NOMO-1 treated with DMSO at 0.1 percent for 48 hours (cell line): ENCODE data around the gene SCN4A.

ENCODE experiments used
- DNase-seq: peaks from one replicate; lab custom pipeline; 2025; ENCODE audit not compliant: unreplicated experiment; lab: John Stamatoyannopoulos, UW

Gene SCN4A

DNA sequence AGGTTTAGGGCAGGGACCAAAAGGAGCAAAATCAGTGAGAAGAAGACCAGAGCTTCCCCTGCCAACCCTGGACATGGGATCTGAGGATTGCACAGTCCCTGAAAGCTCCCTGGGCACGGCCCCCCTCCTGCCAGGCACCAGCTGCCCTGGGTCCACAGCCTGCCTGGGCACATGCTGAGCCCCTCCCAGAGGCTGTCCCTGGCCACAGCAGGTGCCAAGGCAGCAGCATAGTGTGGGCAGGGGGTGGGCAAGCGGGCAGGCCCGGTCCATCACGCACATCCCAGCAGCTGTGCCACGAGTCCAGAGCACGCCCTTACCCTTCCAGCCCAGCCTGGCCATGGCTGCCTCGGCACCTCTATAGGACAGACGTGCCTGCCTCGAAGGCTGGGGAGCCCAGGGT is 12.7 kb downstream of the SCN4A start:
- DNase-seq: no peak

DNA sequence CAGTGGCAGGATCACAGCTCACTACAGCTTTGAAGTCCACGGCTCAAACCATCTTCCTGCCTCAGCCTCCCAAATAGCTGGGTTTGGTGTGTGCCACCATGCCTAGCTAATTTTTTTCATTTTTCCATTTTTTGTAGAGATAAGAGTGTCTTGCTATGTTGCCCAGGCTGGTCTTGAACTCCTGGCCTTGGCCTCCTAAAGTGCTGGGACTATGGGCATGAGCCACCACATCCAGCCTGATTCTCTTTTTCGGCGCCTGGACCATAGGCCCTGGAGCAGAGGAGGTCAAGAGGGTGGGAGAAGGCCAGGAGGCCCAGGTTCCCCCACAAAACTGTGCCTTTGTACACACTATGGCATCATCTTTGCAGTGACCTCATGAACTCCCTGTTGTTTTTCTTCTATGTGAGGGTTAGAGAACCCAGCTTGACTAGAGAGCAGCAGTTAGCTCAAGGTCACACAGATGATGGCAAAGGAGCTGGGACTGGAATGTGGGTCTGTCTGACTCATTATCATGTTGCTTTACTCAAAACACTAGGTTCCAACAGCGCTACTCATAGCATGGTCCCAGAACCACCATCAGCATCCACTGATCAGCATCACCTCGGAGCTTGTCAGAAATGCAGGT is 16.3 kb downstream of the SCN4A start:
- no peak for DNase-seq

DNA sequence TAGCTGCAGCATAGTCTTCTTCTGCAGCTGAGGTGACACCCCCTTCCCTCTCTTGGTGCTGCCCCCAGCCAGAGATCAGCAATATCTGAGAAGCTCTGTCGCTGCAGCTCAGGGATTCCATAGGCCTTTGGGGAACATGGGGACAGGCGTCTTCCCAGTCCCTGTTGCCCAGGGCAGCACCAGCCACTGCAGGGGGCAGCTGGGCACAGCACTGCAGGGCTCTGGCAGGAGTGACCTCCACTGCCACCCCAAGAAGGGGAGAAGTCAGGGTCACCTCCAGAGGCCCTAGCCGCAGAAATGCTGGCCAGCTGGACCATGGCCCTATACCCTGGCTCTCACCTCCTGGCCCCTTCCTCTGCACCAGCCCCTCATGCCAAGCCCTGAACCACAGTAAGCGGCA is 16.9 kb downstream of the SCN4A start:
- no peak for DNase-seq

DNA sequence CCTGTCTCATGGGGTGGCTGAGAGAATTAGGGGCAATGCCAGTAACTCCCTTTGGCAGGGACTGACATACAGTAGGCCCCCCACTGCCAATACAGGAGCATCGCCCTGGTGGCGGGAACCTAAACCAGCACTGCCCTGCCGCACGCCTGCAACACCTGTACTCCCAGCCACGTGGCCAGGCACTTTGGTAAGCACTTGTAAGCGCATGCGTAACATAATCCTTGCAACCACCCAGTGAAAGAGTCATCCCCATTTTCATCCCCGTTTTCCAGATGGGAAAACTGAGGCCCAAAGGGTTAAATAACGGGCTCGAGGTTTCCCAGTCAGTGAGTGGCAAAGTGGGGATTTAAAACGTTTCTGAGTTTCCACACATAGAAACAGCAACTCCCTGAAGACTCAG is 17.5 kb downstream of the SCN4A start:
- DNase-seq: no peak

DNA sequence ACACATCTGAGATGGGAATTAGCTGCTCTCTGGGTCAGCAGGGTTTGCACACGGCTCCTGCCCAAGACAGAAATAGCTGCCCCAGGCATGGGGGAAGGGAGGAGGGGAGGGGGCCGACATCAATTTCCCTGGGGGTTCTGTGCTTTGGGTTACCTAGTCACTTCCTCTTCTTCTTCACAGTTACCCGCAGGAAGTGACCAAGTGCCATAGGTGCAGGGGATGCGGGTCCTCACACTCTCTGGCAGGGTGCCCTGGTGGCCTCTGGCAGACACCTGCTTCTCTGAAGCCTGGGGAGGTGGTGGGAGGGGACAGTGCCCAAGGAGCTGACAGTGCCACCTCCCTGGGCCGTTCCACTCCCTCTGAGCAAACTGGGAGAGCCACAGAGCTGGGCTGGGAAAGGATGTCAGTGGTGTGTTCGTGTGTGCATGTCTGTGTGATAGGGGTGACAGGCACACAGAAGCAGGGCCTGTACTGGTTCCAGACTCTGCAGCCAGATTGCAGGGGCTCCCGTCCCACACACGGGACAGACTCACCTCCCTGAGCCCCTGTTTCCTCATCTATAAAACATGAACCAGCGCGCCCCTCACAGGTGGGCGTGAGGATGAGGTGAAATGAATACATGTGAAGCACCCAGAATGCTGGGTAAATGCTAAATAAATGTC is 18.2 kb downstream of the SCN4A start:
- no peak for DNase-seq

DNA sequence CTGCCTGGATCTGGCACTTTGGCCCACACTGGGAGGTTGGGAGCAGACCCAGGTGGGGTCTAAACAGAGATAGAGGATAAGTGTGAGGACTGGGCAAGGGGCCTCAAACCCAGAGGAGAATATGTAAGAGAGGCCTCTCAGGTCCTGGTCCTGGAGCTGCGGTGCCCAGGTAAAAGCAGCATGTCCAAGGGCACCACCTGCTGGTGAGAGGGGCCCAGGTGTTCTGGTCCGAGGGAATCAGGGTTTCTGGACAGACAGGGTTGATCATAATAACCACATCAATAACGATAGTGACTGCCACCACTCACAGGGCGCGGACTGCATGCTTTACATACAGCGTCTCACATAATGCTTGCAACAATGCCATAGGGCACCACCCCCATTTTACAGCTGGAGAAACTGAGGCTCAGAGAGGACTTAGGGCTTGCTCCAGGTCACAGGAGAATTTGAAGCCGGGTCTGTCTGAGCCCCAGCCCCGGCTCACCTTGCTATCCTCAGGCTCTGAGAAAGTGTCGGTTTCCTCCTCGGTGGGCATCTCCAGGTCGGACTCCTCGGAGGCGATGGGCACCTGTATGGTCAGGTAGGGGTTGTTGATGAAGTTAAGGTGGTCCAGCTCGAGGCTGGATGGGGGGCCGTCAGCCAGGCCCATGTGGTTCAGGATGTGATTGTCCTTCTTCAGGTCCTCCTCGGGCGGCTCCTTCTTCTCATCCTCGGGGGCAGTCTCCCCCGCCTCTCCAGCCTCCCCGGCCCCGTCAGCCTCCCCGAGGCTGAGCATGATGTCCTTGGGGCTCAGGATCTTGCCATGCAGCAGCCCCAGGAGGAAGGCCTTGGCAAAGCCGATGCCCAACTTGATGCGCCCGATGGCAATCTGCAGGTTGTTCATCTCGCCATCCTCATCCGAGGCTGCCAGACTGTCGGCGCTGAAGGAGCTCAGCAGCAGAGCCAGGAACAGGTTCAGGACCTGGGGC is 21.5 kb downstream of the SCN4A start:
- no peak for DNase-seq

DNA sequence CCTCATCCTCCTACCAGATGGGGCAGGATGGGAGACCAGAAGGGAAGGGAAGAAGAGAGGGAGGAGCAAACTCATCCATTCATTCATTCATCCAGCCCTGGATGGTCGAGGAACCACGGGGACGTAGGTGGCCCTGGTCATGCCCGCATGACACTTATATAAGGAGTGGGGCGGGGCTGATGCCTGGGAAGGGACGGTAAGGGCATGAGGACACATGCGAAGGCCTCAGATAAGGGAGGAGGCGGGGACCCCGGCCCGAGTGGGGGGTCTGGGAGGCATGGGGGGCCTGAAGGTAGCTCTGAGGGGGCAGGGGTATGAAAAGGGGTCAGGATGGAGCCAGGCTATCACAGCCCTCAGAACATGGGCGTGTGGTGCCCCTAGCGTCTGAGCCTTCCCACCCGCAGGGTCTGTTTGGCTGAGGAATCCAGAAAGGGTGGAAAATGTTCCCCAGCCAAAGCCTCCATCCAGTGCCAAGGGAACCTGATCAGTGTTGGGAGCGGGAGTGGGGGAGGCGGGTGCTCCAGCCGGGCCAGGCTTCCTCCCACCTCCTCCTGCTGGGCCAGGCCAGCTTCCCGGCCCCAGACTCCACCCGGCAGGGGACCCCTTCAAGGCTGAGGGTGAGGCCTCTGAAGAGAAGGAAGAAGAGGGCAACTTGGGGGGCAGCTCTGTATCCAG is 23.0 kb downstream of the SCN4A start:
- no peak for DNase-seq

DNA sequence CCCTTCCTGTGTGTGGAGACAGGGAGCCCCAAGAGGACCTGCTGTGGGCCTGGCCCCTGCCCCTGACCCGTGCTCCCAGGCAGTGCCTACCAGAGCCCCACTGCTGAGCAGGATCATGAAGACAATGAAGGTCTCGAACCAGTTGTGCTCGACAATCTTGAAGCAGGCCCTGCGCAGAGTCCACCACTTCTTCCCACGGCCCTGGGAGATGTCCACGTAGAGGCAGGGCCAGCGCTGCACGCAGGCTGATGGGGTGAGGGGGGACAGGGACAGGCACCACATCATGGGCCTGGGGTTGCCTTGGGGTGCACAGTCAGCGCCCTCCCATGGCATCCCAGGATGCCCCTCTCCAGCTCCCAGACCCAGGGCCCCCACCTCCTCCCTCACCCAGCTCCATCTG is 24.2 kb downstream of the SCN4A start:
- no peak for DNase-seq

DNA sequence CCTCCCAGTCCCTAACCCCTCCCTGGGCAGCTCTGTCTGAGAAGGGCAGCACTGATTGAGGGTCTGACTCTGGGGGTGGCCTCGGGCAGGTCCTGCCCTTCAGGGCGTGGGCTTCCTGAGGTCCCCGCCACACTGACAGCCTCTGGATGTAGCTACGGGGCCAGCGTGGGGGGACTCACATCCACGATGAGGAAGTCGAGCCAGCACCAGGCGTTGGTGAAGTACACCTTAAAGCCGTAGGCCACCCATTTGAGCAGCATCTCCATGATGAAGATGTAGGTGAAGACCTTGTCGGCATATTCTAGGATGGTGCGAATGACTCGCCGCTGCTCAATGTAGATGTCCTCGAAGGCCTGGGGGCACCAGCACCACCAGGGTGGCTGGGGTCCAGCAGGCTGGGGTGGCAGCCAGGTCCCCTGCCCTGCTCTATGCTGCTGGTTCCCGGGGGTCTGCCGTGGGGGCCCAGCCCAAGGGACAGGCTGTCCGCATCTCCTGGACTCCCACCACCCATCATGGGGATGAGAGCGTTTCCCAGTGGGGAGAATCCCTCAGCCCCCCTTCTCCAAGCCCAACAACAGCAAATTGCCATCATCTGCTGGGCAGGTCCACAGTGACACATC is 24.9 kb downstream of the SCN4A start:
- DNase-seq: no peak

DNA sequence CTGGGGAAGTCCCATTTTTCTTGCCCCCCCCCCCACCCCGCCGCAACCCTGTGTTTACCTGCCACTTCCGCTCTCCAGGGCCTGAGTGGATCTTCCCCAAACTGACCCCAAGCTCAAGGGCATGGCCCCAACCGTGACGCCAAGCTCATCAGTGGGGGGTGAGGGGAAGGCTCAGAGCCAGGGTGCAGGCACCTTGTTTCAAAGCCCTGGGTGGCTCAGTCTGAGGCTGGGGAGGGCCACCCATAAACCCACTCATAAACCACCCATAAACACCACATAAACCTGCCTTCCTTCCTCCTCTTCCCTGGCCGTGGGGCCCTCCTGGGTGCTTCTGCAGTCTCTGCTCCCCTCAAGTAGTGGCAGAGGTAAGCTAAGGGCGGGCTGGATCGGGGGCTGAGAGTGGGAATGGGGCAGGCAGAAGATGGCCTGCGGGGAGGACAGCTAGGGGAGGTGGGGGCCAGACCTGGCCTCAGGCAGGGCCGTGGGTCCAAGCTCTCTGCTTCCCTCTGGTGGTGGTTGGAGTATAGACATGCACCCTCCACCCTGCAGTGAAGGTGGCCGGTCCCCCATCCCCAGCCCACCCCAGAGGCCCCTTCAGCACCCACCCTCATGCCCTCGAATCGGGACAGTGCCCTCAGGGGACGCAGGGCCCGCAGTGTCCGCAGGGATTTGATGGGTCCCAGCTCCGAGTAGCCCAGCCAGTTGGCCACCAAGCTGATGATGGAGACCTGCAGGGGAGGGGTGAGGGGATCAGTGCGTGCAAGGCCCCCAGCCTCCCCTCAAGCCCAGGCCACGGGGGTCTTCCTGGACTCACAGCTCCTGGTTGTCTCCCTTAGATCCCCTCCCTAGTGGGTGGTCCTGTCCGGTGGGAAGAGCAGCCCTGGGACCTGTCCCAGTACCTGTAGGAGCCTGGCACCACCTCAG is 26.0 kb downstream of the SCN4A start:
- peak; percentile 63 for DNase-seq

DNA sequence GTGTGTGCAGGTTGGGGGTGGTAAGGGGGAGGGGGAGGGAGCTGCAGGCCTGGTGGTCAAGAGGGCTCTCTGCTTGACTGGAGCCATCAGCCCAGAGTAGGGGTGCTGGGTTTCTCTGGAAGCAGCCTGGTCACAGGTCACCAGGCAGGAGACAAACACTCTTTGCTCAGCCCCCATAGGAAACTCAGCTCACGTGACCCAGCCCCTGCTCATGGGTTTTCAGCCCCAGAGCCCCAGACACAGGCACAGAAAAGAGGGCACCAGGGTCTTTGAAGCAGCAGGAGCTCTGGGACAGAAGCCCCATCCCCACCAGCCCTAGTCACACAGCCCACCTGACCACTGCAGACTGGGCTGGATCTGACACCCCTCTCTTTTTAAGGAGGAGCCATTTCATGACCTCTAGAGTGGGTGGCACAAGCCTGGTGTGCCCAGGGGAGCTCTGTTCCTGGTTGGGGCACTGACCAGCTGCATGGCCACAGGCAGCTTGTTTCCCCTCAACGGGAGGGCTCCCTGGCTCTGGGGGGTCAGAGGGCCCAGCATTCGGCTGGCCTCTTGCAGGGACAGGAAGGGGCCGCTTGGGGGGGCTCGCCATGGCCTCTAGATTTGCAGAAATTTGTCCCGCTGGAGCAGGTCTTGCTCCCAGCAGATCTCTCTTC is 26.8 kb downstream of the SCN4A start:
- no peak for DNase-seq

DNA sequence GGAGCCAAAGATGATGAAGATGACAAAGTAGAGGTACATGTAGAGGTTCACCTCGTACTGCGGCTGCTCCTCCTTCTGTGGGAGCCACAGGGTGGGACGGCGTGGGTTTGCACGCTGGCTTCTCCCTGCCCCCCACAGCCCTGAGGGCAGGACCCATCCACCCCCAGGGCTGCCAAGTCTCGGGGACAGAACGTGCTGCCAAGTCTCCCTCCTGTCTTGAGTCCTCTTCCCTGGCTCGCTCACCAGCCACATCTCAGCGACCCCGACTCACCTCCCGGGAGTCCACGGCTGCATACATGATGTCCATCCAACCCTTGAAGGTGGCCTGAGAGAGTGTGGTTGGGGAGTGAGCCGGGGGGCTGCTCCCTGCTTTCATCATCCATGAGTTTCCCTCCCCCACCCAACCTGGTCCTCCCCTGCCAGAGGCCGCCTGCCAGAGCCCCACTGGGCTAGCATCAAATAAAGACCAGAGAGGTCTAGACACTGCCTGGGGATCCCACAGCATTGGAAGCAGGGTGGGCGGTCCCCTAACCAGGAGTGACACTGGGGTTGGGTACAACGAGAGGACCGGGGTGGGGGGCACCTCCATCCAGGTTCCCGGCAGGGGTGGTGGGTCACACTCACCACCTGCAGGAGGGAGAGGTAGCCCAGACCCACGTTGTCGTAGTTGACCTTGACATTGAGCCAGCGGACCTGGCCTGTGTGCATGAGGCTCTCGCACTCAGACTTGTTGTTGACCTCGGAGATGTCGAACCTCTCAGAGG is 27.8 kb downstream of the SCN4A start:
- DNase-seq: no peak

DNA sequence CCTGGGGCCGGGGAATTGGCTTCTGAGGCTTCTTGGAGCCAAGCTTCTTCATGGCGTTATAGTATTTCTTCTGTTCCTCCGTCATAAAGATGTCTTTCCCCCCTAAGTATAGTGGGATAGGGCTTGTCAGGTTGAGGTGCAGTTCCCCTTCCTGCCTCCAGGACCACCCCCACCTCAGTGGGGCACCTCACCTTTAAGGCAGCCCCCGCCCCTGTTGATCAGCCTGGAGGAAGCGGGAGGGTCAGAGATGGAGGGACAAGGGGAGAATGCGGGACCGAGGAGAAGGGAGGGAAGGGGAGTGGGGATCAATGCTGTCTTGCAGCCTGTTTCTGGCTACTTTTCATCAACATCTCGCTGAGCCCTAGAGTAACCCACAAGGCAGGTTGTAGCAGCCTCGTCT is 29.0 kb downstream of the SCN4A start:
- no peak for DNase-seq

DNA sequence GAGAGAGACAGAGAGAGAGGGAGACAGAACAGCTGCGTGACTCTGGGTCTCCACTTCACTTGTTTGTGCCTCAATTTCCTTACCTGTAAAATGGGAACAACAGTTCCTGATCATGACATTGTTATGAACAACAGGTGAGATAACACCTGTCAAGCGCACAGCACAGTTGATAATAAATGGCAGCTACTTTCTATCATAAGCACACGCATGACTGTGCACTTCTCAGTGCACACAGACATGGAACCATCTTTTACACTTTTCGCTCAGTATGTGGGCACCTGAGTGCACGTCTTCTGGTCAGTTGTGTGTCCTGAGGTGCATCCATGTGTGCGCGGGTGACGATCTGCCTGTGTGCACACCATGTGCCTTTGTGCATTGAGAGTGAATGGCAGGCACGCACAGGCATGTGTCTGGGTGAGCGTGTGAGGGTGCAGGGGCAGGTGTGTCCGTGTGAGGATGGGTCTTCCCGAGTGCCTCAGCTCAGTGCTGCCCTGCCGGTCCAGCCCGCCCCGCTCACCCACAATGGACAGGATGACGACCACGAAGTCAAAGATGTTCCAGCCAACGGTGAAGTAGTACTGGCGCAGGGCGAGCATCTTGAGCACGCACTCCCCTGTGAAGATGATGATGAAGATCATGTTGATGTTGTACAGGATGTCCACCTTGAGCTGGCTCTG is 30.3 kb downstream of the SCN4A start:
- no peak for DNase-seq

DNA sequence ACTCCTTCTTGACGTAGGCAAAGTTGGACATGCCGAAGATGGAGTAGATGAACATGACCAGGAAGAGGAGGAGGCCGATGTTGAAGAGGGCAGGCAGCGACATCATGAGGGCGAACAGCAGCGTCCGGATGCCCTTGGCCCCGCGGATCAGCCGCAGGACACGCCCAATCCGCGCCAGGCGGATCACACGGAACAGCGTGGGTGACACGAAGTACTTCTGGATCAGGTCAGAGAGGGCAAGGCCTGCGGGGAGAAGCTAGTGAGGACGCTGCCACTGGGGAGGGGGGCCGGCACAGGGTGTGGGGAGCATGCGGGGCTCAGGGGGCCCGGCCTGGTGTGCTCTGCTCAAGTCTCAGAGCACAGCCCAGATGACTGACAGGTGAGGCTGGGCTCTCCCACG is 31.0 kb downstream of the SCN4A start:
- DNase-seq: no peak

DNA sequence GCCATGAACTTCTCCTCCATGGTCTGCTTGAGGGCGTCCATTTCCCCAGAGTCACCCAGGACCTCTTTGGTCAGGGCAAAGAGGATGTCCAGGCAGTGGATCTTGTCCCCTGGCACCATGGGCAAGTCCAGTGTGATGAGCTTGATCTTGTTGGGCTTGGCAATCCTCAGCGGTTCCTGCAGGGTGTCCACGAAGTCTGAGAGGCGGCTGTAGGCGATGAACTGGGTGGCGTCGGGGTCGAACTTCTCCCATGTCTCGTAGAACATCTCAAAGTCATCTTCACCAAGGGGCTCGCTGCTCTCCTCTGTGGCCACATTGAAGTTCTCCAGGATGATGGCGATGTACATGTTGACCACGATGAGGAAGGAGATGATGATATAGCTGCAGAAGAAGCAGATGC is 31.6 kb downstream of the SCN4A start:
- DNase-seq: no peak

DNA sequence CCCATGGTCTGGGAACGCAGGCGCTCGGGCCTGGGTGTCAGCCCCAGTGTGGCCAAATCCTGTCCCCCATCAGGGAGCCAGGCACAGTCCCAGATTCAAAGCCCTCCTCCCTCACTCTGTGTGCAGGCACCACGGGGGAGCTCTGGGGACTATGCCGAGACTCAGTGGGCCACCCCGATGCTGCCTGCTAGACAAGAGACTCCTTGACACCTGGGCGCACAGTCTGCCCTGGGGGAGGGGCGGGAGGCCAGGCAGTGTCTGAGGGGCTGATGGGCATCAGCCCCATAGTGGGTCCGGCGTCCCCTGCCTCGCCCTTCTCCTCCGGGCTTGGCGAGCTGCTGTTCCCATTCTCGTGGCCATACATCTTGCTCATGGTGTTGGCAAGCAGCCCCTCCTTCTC is 32.1 kb downstream of the SCN4A start:
- DNase-seq: no peak

DNA sequence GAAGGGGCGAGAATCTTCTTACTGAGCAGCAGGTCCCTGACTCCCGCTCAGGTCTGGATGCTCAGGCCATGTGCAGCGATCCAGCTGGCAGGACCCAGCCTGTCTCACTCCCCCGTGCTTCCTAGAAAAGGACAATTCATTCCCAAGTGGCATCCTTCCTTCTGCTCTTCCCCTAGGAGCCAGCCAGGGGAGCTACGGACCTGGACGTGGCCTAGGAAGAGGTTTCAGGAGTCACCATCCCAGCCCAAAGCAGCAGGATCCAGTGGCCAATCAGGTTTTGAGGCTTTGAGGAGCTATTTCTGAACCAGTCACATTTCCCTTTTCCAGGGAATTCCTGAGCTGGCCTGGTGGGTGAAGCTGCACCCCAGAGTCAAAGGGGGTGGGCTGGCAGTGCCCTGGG is 32.8 kb downstream of the SCN4A start:
- no peak for DNase-seq
